22Rv1 (cell line): ENCODE data around the gene ARF6.

Experiments used
- ZFX ChIP-seq: fragments of 450-650 bp; IDR thresholded peaks from 2 replicates; pipeline ENCODE4 v1.6.1; 2017; ENCODE audit warnings: antibody characterized with exemption, borderline replicate concordance
- TF ChIP-seq, protein P1 (sequence below): fragments of 450-650 bp; IDR thresholded peaks from 2 replicates; pipeline ENCODE4 v1.5.1; 2017; ENCODE audit warnings: mild to moderate bottlenecking

DNA sequence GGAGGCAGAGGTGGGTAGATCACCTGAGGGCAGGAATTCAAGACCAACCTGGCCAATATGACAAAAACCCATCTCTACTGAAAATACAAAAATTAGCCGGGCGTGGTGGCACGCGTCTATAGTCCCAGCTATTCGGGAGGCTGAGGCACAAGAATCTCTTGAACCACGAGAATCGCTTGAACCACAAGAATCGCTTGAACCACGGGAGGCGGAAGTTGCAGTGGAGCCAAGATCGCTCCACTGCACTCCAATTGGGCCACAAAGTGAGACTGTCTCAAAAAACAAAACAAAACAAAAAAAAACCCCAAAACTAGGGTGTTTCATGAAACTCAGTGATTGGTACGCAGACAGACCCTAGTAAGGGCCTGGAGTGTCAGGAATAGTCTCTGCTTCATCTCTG is 6.4 kb upstream of the ARF6 start:
- TF ChIP-seq, protein P1, sequence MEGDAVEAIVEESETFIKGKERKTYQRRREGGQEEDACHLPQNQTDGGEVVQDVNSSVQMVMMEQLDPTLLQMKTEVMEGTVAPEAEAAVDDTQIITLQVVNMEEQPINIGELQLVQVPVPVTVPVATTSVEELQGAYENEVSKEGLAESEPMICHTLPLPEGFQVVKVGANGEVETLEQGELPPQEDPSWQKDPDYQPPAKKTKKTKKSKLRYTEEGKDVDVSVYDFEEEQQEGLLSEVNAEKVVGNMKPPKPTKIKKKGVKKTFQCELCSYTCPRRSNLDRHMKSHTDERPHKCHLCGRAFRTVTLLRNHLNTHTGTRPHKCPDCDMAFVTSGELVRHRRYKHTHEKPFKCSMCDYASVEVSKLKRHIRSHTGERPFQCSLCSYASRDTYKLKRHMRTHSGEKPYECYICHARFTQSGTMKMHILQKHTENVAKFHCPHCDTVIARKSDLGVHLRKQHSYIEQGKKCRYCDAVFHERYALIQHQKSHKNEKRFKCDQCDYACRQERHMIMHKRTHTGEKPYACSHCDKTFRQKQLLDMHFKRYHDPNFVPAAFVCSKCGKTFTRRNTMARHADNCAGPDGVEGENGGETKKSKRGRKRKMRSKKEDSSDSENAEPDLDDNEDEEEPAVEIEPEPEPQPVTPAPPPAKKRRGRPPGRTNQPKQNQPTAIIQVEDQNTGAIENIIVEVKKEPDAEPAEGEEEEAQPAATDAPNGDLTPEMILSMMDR: no peak
- TF ChIP-seq ZFX: no peak
